ENCODE results near the gene SSTR4.

DNA sequence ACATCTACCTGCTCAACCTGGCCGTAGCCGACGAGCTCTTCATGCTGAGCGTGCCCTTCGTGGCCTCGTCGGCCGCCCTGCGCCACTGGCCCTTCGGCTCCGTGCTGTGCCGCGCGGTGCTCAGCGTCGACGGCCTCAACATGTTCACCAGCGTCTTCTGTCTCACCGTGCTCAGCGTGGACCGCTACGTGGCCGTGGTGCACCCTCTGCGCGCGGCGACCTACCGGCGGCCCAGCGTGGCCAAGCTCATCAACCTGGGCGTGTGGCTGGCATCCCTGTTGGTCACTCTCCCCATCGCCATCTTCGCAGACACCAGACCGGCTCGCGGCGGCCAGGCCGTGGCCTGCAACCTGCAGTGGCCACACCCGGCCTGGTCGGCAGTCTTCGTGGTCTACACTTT is 619 bp downstream of the SSTR4 start:
- TF ChIP-seq TAF1 (IDR thresholded peaks at IDR 0.05; ENCODE audit: borderline replicate concordance, low read depth, low read length) (no peak), POLR2A (IDR thresholded peaks at IDR 0.05; ENCODE audit: low read depth, low read length) (no peak), POLR2AphosphoS5 (IDR thresholded peaks at IDR 0.05; ENCODE audit: low read depth, low read length) (no peak)
